Urinary bladder (tissue), 4 donors: ENCODE data around the gene BOLL. TPM values are rescaled to one million over a fixed set of nuclear protein-coding genes. Genes with fewer than 3 reads are reported as not detected.

Experiments
- DNase-seq: peaks from one replicate; pipeline ENCODE4 v3.0.0-alpha.2; 2015; ENCODE audit errors: extremely low spot score
- H3K27ac ChIP-seq: one replicate; pipeline ENCODE4 v1.5.1; 2013; ENCODE audit warnings: low read depth, mild to moderate bottlenecking, moderate library complexity
- H3K36me3 ChIP-seq: one replicate; pipeline ENCODE4 v1.6.1; 2013; ENCODE audit warnings: mild to moderate bottlenecking, moderate library complexity; ENCODE audit not compliant: insufficient read depth
- H3K4me1 ChIP-seq: one replicate; pipeline ENCODE4 v1.6.1; 2013; ENCODE audit warnings: mild to moderate bottlenecking, moderate library complexity; ENCODE audit not compliant: insufficient read depth
- H3K4me3 ChIP-seq: one replicate; pipeline ENCODE4 v1.5.1; 2013; ENCODE audit warnings: low read depth, low read length
- WGBS: extraction: QIAGEN DNeasy Blood & Tissue Kit; methylation state at CpG from one replicate; pipeline ENCODE4 v1.1.7; 2013; 5-methylcytosine and 5-hydroxymethylcytosine counted together
- polyA plus RNA-seq: library from polyadenylated mRNA; stranded (reverse); fragments of 200-250 nt; gene quantifications from one replicate; pipeline ENCODE4 v1.2.3, GENCODE V29; 2013
- total RNA-seq: library from RNA; depleted of rRNA; stranded (reverse); fragments of >200 nt; gene quantifications from one replicate; pipeline ENCODE4 v1.2.3, GENCODE V29; 2014
- donor health status: healthy with polysubstance abuse.
- donor health status: healthy.

Gene BOLL
- total and polyA plus RNA-seq, 2 donors: 0.11 TPM; not detected in 1

DNA sequence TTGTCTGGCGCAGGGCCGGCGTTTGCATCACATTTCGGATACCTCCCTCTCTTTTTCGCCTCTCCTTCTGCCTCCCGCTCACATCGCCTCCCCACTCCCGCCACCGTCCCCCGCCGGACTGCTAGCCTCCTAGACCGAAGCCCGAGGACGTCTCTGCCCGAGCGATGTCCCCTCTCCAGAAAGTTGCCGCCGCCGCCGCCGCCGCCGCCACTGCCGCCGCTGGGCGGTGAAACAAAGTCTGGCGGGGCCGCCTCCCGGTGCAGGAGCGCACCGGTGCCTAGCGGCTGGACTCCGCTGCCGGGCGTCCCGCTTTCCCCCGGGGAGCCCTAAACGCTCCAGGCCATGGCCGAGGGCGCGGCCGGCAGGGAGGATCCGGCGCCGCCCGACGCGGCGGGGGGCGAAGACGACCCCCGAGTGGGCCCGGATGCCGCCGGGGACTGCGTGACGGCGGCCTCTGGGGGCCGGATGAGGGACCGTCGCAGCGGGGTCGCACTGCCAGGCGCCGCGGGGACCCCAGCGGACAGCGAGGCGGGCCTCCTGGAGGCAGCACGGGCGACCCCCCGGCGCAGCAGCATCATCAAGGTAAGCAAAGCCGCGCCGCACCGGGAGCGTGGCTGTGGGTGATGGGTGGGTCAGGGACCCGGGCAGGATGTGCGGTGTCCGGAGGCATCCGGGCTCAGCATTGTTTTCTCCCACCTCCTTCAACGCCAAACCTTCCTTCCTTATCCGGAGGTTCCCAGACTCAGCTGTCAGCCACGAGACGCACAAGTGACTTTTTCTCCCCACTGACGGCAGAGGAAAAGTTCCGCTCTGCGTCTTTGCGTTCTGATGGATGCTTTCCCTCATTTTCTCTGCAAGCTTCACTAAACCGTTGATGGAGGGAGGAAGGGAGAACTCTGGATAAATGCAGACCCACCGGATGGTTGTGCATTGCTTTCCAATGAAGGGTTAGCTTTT lies 19.9 kb upstream of the BOLL start:
- Histone ChIP-seq H3K4me3 (peak overlapping the region; percentile 89), H3K4me1 (peaks cover 3% of the 10 kb centered on the region), H3K36me3 (no peaks in the 10 kb centered on the region), H3K27ac (no peak overlapping the region)
- under 1% methylated on average over 92 of the region's 92 CpGs for WGBS
- DNase-seq: no peak

DNA sequence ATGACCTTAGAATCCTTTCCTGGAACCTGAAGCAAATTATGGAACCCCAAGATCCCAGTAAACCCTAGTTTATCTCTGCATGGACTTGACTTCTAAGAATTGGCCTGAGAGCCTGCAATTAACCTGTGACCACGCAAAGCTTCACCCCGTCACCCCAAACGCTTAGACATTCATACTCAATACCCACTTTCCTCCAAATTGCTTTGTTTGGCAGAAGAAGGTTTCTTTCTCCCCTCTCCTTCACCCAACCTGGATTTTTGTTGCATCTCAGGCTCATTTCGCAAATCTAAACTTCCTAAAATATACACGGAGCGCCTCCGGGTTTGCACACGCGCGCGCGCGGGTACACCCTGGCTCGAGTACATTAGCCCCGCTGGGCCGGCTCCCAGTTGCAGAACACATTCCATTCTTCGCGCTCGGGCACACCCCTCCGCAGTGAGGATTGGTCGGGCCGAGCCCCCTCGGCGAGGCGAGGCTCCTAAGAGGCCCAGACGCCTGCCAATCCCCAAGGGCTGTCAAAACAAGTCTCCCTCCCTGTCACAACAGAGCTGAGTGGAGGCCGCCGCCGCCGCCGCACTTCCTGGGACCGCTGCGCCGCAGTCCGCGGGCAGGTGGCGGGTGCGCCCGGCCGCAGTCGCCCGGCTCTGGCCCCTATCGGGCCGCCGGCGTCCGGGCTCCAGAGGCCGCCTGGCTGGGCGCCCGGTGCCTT lies 19.1 kb upstream of the BOLL start, which contains the start of gene PLCL1:
Gene PLCL1 (plus strand): TSS at position 545 of the 709 bp plus-strand sequence.
- under 1% methylated on average over 50 of the region's 50 CpGs for WGBS
- peak; percentile 77 for DNase-seq
- peaks cover 3% of the 10 kb centered on the region for H3K4me1 ChIP-seq
- no peak within 1 kb of the TSS for H3K27ac ChIP-seq
- H3K36me3 ChIP-seq: no peaks in the 10 kb centered on the region
- H3K4me3 ChIP-seq: peak within 1 kb of the TSS; percentile 89

DNA sequence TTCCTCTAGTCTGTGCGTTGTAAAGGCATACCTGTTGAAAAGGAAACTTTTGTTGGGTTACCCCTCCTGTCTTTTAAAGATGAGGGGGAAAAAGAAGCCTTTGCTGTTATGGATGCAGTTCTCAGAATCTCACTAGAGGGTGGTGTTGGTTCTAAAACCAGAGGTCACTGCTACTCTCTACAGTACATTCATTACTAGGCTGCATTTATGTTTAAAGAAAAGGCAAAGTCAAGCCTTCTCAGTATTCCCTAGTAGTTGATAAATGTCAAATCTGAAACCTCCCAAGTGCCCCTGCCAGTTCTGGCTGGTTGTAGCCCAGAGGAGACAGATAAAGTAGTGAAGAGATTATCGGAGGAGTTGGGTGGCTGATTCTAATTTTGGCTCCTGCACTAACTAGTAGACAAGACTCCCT lies 17.9 kb upstream of the BOLL start:
- Histone ChIP-seq H3K36me3 (no peaks in the 10 kb centered on the region), H3K4me3 (no peak overlapping the region), H3K4me1 (peaks cover 3% of the 10 kb centered on the region), H3K27ac (no peak overlapping the region)
- WGBS: 17% methylated on average over 2 of the region's 2 CpGs
- no peak for DNase-seq

GRCh38 chr2:197801033-197801432 lies 15.9 kb upstream of the BOLL start:
- H3K27ac ChIP-seq: no peak overlapping the region

DNA sequence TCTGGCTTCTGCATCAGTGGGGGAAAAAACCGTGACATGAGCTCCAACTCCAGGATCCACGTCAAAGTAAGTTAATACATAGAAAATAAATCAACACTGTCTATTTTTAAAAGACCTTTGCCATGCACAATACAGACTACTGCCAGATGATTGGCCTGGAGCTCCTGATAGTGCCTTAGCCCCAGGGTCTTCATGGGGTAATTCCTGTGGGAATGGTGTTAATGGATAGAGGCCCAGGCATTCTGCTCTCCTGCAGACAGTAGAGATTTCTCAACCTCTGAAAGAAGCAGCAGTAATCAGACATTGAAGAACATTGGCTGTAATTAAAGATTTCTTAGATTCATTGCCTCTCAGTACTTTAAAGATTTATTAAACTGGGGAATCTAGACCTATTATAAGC lies 15.0 kb upstream of the BOLL start:
- 86% methylated on average over 2 of the region's 2 CpGs for WGBS

More at GRCh38 chr2:197801033-197801432, 15.9 kb upstream of the BOLL start:
- DNase-seq: no peak
- H3K4me3 ChIP-seq: no peak overlapping the region
- H3K36me3 ChIP-seq: no peaks in the 10 kb centered on the region
- H3K4me1 ChIP-seq: peaks cover 3% of the 10 kb centered on the region

DNA sequence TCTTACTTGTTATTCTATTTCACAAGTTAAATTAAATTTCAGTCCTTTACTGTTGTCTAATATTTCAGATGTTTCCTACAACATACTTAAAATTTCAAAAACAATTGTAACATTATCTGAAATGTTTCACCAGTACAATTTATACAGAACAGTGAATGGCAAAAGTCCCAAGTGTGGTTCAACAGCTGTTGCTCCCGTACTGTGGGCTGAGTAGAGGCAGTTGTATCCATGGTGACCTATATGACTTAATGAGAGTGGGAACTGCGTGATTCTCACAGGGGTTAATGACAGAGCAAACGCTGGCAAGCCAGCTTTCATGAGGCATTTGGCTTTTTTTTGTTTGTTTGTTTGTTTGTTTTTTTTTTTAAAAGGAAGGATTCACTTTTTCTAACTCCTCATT lies 13.9 kb upstream of the BOLL start:
- no peak for DNase-seq
- no peaks in the 10 kb centered on the region for H3K36me3 ChIP-seq
- H3K27ac ChIP-seq: no peak overlapping the region
- 76% methylated on average over 3 of the region's 3 CpGs for WGBS
- H3K4me1 ChIP-seq: peaks cover 2% of the 10 kb centered on the region
- no peak overlapping the region for H3K4me3 ChIP-seq

More for the DNA sequence above, 15.0 kb upstream of the BOLL start:
- H3K27ac ChIP-seq: no peak overlapping the region
- DNase-seq: no peak
- peaks cover 3% of the 10 kb centered on the region for H3K4me1 ChIP-seq
- H3K4me3 ChIP-seq: no peak overlapping the region
- H3K36me3 ChIP-seq: no peaks in the 10 kb centered on the region

DNA sequence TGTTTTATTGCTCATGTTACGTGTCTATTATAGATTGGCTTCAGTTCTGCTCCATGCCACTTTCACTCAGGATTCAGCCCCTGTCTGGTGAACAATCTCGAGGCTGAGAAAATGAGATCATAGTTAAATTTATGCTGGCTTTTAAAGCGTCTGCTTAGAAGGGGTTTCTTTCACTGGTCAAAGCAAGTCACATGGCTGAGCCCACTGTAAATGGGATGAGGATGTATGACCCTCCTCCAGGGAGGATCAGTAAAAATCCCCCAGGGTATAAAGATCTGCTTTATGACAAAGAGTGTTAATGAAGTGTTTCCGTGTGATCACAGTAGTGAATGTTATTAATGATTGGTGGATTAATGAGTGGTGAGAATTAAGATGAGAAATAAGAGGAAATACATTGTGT lies 13.1 kb upstream of the BOLL start:
- 54% methylated on average over 4 of the region's 4 CpGs for WGBS

GRCh38 chr2:197795277-197795676 lies 10.2 kb upstream of the BOLL start:
- Histone ChIP-seq H3K4me3 (no peak overlapping the region), H3K4me1 (no peaks in the 10 kb centered on the region), H3K36me3 (no peaks in the 10 kb centered on the region), H3K27ac (no peak overlapping the region)
- no peak for DNase-seq

More for the DNA sequence above, 13.1 kb upstream of the BOLL start:
- H3K4me3 ChIP-seq: no peak overlapping the region
- H3K36me3 ChIP-seq: no peaks in the 10 kb centered on the region
- no peak for DNase-seq
- no peaks in the 10 kb centered on the region for H3K4me1 ChIP-seq
- H3K27ac ChIP-seq: no peak overlapping the region

- H3K27ac ChIP-seq: no peak overlapping the region
- no peaks in the 10 kb centered on the region for H3K36me3 ChIP-seq
- DNase-seq: no peak
- H3K4me1 ChIP-seq: no peaks in the 10 kb centered on the region
- H3K4me3 ChIP-seq: no peak overlapping the region
- 47% methylated on average over 1 of the region's 1 CpG for whole genome bisulfite sequencing
These were observed 8.3 kb upstream of the BOLL start for GRCh38 chr2:197793456-197793855.

DNA sequence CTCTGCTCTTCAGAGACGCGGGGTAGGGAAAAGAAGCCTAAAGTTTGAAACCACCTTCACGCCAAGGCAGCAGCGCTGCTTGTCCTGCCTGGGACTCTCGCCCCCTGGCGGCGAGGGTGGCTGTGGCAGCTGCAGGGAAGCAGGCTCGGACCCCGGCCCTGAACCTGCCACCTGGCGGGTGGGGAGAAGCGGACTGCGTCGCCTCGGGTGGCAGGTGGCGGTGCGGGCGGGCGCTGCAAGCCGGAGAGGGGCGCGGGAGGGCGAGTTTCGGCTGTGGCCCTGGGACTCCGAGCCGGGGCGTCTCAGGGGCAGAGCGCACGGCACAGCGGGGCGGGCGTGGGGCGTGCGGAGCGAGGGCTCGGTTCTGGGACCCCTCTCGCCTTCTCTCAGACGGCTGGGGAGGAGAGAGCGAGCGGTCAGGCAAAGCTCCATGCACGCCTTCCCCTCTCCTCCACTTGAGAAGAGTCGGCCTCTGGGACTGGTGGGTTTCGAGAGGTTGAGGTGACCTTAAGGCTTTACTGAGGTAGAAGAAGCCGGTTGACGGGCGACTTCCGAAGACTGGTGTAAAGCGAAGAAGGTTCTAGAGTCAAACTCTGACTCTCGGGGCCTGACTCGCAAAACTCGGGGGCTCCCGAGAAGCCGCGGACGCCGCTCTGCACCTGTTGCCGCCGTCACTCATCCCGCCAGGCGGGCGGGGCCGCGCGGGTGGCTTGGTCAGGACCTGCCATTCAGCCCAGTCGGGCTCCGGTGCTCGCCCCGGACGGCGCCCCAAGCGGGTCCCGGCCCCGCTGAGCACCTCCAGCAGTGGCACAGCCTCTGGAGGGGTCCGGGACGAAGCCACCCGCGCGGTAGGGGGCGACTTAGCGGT lies 1.1 kb upstream of the BOLL start:
- WGBS: 4% methylated on average over 79 of the region's 79 CpGs
- Histone ChIP-seq H3K4me1 (no peaks in the 10 kb centered on the region), H3K36me3 (no peaks in the 10 kb centered on the region), H3K27ac (no peak overlapping the region), H3K4me3 (peak overlapping the region; percentile 2)
- no peak for DNase-seq

- Histone ChIP-seq H3K4me3 (no peak overlapping the region), H3K4me1 (no peaks in the 10 kb centered on the region), H3K27ac (no peak overlapping the region), H3K36me3 (no peaks in the 10 kb centered on the region)
- WGBS: 8% methylated on average over 1 of the region's 1 CpG
- DNase-seq: no peak
These were observed 3.0 kb downstream of the BOLL start for GRCh38 chr2:197782126-197782525.

- no peaks in the 10 kb centered on the region for H3K36me3 ChIP-seq
- no peak overlapping the region for H3K27ac ChIP-seq
- DNase-seq: no peak
- H3K4me1 ChIP-seq: no peaks in the 10 kb centered on the region
- no peak overlapping the region for H3K4me3 ChIP-seq
These were observed 5.9 kb downstream of the BOLL start for GRCh38 chr2:197779261-197779660.

GRCh38 chr2:197777823-197778407 lies 7.2 kb downstream of the BOLL start:
- no peaks in the 10 kb centered on the region for H3K4me1 ChIP-seq
- no peak for DNase-seq
- no peak overlapping the region for H3K4me3 ChIP-seq
- H3K27ac ChIP-seq: no peak overlapping the region
- no peaks in the 10 kb centered on the region for H3K36me3 ChIP-seq
- WGBS: 22% methylated on average over 4 of the region's 4 CpGs
